GM23248 (cell line): ENCODE data around the gene ERC1. TPM values are rescaled to one million over a fixed set of nuclear protein-coding genes. Genes with fewer than 3 reads are reported as not detected.

Experiments
- DNase-seq: peaks from one replicate; pipeline ENCODE4 v3.0.0-alpha.2; 2015
- H2AFZ ChIP-seq: fragments of 200-600 bp; sonication (generic); 2 replicates; pipeline ENCODE4 v1.6.1; 2016; ENCODE audit warnings: antibody characterized with exemption
- H3F3A ChIP-seq: fragments of 200-600 bp; sonication (generic); 2 replicates; pipeline ENCODE4 v1.6.1; 2016; ENCODE audit warnings: mild to moderate bottlenecking, antibody characterized with exemption, mixed run types; ENCODE audit not compliant: insufficient read depth
- H3K27ac ChIP-seq: fragments of 200-600 bp; sonication (generic); 2 replicates; pipeline ENCODE4 v1.5.1; 2016; ENCODE audit warnings: mild to moderate bottlenecking
- H3K27me3 ChIP-seq: fragments of 200-600 bp; sonication (generic); replicated peaks from 2 replicates; pipeline ENCODE4 v1.6.1; 2016; ENCODE audit warnings: mild to moderate bottlenecking; ENCODE audit not compliant: insufficient read depth
- H3K36me3 ChIP-seq: fragments of 200-600 bp; sonication (generic); 2 replicates; pipeline ENCODE4 v1.6.1; 2016; ENCODE audit warnings: low read depth, mild to moderate bottlenecking
- H3K4me1 ChIP-seq: fragments of 200-600 bp; sonication (generic); 2 replicates; pipeline ENCODE4 v1.6.1; 2016; ENCODE audit warnings: mild to moderate bottlenecking; ENCODE audit not compliant: insufficient read depth
- H3K4me2 ChIP-seq: fragments of 200-600 bp; sonication (generic); one replicate; pipeline ENCODE4 v1.6.1; 2016; ENCODE audit warnings: mild to moderate bottlenecking; ENCODE audit not compliant: unreplicated experiment
- H3K4me3 ChIP-seq: fragments of 200-600 bp; sonication (generic); 2 replicates; pipeline ENCODE4 v1.5.1; 2016; ENCODE audit warnings: mild to moderate bottlenecking
- H3K79me2 ChIP-seq: fragments of 200-600 bp; sonication (generic); 2 replicates; pipeline ENCODE4 v1.6.1; 2016; ENCODE audit warnings: mild to moderate bottlenecking; ENCODE audit not compliant: insufficient read depth
- H3K9ac ChIP-seq: fragments of 200-600 bp; sonication (generic); 2 replicates; pipeline ENCODE4 v1.6.1; 2016; ENCODE audit warnings: mild to moderate bottlenecking
- H3K9me2 ChIP-seq: fragments of 200-600 bp; sonication (generic); 2 replicates; pipeline ENCODE4 v1.6.1; 2016; ENCODE audit warnings: mixed run types, mild to moderate bottlenecking, moderate library complexity; ENCODE audit not compliant: insufficient read depth
- H3K9me3 ChIP-seq: fragments of 200-600 bp; sonication (generic); one replicate; pipeline ENCODE4 v1.6.1; 2017; ENCODE audit warnings: low read depth
- H4K20me1 ChIP-seq: fragments of 200-600 bp; sonication (generic); 2 replicates; pipeline ENCODE4 v1.6.0; 2016; ENCODE audit not compliant: insufficient read depth
- EZH2 ChIP-seq: fragments of 200-600 bp; sonication (generic); IDR thresholded peaks from 2 replicates; pipeline ENCODE4 v1.6.1; 2018; ENCODE audit warnings: antibody characterized with exemption, mild to moderate bottlenecking; ENCODE audit not compliant: insufficient read depth, poor library complexity, severe bottlenecking
- EZH2phosphoT487 ChIP-seq: fragments of 200-600 bp; sonication (generic); IDR thresholded peaks from 2 replicates; pipeline ENCODE4 v1.6.1; 2018; ENCODE audit warnings: antibody characterized with exemption, moderate library complexity, mild to moderate bottlenecking, low read depth; ENCODE audit not compliant: insufficient read depth
- WGBS, 2 experiments: methylation state at CpG; one replicate each; pipeline ENCODE4 v1.1.6; 2015 to 2017; ENCODE audit warnings: low lambda C conversion rate in 2 of 2, low coverage in 1 of 2; ENCODE audit errors: missing lambda C conversion rate in 2 of 2; 5-methylcytosine and 5-hydroxymethylcytosine counted together
- in situ Hi-C: fragments of 300-500 bp; cut with MboI; formaldehyde crosslinking; loops from 2 replicates; pipeline ENCODE4 v1.15.0; 2020
- polyA plus RNA-seq: library from polyadenylated mRNA; unstranded; fragments of >200 nt; fragmentation: Nextera tagmentation; extraction: Ambion mirVana; gene quantifications from 2 replicates; pipeline ENCODE4 v1.2.1, GENCODE V29; 2016
- total RNA-seq: library from RNA; depleted of rRNA; stranded (reverse); fragments of >200 nt; shearing (Covaris generic); gene quantifications from 2 replicates; pipeline ENCODE4 v1.2.3, GENCODE V29; 2014

The ERC1 gene
- total and polyA plus RNA-seq, 2 experiments from 2014 or later = 21.5 to 23.3 TPM

GRCh38 chr12:1463073-1463905 is 472.3 kb downstream of the ERC1 start:
- Histone ChIP-seq H3K27ac (no peak overlapping the region), H4K20me1 (no peaks in the 10 kb centered on the region), H3K36me3 (no peaks in the 10 kb centered on the region; the same call in 1 of the 2 replicates), H3K9me3 (no peaks in the 10 kb centered on the region), H3K4me3 (no peak overlapping the region), H3K9me2 (no peaks in the 10 kb centered on the region), H3K27me3 (no peaks in the 10 kb centered on the region), H3K9ac (no peak overlapping the region), H3K79me2 (0 out of 2 replicates have a peak, but pooled peaks cover 9% of the 10 kb centered on the region), H3F3A (peaks cover 11% of the 10 kb centered on the region; the same call in 1 of the 2 replicates), H3K4me2 (peak overlapping the region; percentile 12), H2AFZ (peak overlapping the region; percentile 1; the same call in 1 of the 2 replicates), H3K4me1 (peaks cover 41% of the 10 kb centered on the region)
- peak; percentile 22 for DNase-seq
- TF ChIP-seq EZH2 (no peak), EZH2phosphoT487 (no peak)
- 35 to 50% methylated on average over 10 of the region's 10 CpGs for WGBS, 2 experiments
- in situ Hi-C loops = no loop called here

DNA sequence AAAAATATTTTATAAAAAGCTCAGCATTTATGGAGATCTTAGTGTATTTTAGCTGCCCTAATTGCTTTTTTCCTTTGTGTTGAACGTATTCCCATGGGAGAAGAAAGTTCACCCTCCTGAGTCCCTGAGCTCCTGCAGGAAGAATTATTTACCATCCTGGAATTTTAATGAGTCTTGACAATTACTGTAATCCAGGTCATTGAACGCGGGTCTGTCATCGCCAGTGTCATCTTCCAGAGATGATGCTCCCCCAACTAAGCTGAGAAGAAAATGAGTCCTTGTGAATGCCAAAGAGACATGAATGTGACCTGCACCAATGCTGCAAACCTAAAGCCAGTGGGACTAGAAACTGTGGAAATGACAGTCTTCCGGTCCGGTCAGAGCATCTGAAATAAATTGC is 473.9 kb downstream of the ERC1 start:
- peak; percentile 52 for DNase-seq
- peaks cover 40% of the 10 kb centered on the region for H3K4me1 ChIP-seq
- no peaks in the 10 kb centered on the region for H3K9me3 ChIP-seq
- WGBS, 2 experiments = 44% methylated on average over 6 of the region's 6 CpGs
- in situ Hi-C loops = no loop called here
- no peak overlapping the region for H3K9ac ChIP-seq
- no peaks in the 10 kb centered on the region for H3F3A ChIP-seq
- H4K20me1 ChIP-seq = no peaks in the 10 kb centered on the region
- H3K9me2 ChIP-seq = no peaks in the 10 kb centered on the region
- no peak overlapping the region for H3K27ac ChIP-seq
- H3K36me3 ChIP-seq = no peaks in the 10 kb centered on the region; the same call in 1 of the 2 replicates
- TF ChIP-seq EZH2phosphoT487 (no peak), EZH2 (no peak)
- no peaks in the 10 kb centered on the region for H3K79me2 ChIP-seq
- no peak overlapping the region for H3K4me2 ChIP-seq
- H2AFZ ChIP-seq = no peak overlapping the region
- no peak overlapping the region for H3K4me3 ChIP-seq
- no peaks in the 10 kb centered on the region for H3K27me3 ChIP-seq

DNA sequence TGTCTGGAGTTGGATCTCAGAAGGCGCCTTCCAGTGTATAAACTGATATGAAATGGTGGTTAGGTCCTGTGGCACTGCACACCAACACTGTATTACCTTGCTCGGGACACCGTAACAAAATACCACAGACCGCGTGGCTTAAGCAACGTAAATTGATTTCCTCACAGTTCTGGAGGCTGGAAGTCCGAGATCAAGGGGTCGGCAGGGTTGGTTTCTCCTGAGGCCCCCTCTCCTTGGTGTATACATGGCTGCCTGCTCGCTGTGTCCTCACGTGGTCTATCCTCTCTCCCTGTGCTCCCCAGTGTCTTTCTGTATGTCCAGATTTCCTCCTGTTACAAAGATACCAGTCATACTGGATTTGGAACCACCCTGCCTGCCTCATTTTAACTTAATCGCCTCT is 475.0 kb downstream of the ERC1 start:
- Histone ChIP-seq H3F3A (no peaks in the 10 kb centered on the region), H3K9ac (no peak overlapping the region), H3K27me3 (no peaks in the 10 kb centered on the region), H3K79me2 (peaks cover 5% of the 10 kb centered on the region; the same call in 1 of the 2 replicates), H3K9me2 (no peaks in the 10 kb centered on the region), H3K4me3 (no peak overlapping the region), H4K20me1 (no peaks in the 10 kb centered on the region), H3K27ac (no peak overlapping the region), H3K4me2 (no peak overlapping the region), H3K9me3 (no peaks in the 10 kb centered on the region), H2AFZ (no peak overlapping the region), H3K4me1 (peaks cover 40% of the 10 kb centered on the region), H3K36me3 (no peaks in the 10 kb centered on the region; the same call in 1 of the 2 replicates)
- WGBS, 2 experiments = 97 to 99% methylated on average over 11 of the region's 11 CpGs
- TF ChIP-seq EZH2phosphoT487 = no peak
- no peak for TF ChIP-seq EZH2
- DNase-seq = no peak
- in situ Hi-C loops = no loop called here

GRCh38 chr12:1466481-1467154 is 475.6 kb downstream of the ERC1 start:
- in situ Hi-C loops = no loop called here
- no peak overlapping the region for H3K4me3 ChIP-seq
- no peaks in the 10 kb centered on the region for H4K20me1 ChIP-seq
- H3K4me1 ChIP-seq = peaks cover 40% of the 10 kb centered on the region
- no peaks in the 10 kb centered on the region for H3K27me3 ChIP-seq
- no peak overlapping the region for H3K27ac ChIP-seq
- no peaks in the 10 kb centered on the region for H3F3A ChIP-seq
- no peak overlapping the region for H2AFZ ChIP-seq
- 93 to 98% methylated on average over 5 of the region's 5 CpGs for WGBS, 2 experiments
- no peak for DNase-seq
- H3K79me2 ChIP-seq = peaks cover 11% of the 10 kb centered on the region
- H3K4me2 ChIP-seq = no peak overlapping the region
- no peaks in the 10 kb centered on the region for H3K9me3 ChIP-seq
- no peaks in the 10 kb centered on the region for H3K9me2 ChIP-seq
- no peaks in the 10 kb centered on the region; the same call in 1 of the 2 replicates for H3K36me3 ChIP-seq
- no peak overlapping the region for H3K9ac ChIP-seq
- TF ChIP-seq EZH2phosphoT487 (no peak), EZH2 (no peak)
